Karpas-422 (cell line): Measurements from ENCODE around the gene SMIM10. TPM values are rescaled to one million over a fixed set of nuclear protein-coding genes. Genes with fewer than 3 reads are reported as not detected.
"Not testable (repeated sequence)": the region's sequence is repeated elsewhere in the genome, so short reads cannot be mapped to it uniquely, and the experiment has no call there.

Experiments
- DNase-seq: peaks from one replicate; pipeline ENCODE4 v3.0.0-alpha.2; 2015
- H2AFZ ChIP-seq: fragments of 200-600 bp; sonication (generic); 2 replicates; pipeline ENCODE4 v1.6.1; 2014; ENCODE audit warnings: antibody characterized with exemption, low read length, mixed read lengths
- H3K27ac ChIP-seq: fragments of 200-600 bp; sonication (generic); 2 replicates; pipeline ENCODE4 v1.5.1; 2014; ENCODE audit warnings: mild to moderate bottlenecking, low read length, moderate library complexity
- H3K27me3 ChIP-seq: fragments of 200-600 bp; sonication (generic); 2 replicates; pipeline ENCODE4 v1.6.1; 2014; ENCODE audit warnings: low read length, mixed read lengths
- H3K36me3 ChIP-seq: fragments of 200-600 bp; sonication (generic); 2 replicates; pipeline ENCODE4 v1.6.1; 2014; ENCODE audit warnings: low read length, mixed read lengths; ENCODE audit not compliant: insufficient read depth
- H3K4me1 ChIP-seq: fragments of 200-600 bp; sonication (generic); 2 replicates; pipeline ENCODE4 v1.6.1; 2014; ENCODE audit warnings: mild to moderate bottlenecking, low read length, mixed read lengths
- H3K4me2 ChIP-seq: fragments of 200-600 bp; sonication (generic); 2 replicates; pipeline ENCODE4 v1.6.1; 2014; ENCODE audit warnings: low read length, low read depth, mild to moderate bottlenecking; ENCODE audit not compliant: poor library complexity, severe bottlenecking
- H3K4me3 ChIP-seq: fragments of 200-600 bp; sonication (generic); 2 replicates; pipeline ENCODE4 v1.5.1; 2014; ENCODE audit warnings: mild to moderate bottlenecking, antibody characterized with exemption, low read length, mixed read lengths
- H3K79me2 ChIP-seq: fragments of 200-600 bp; sonication (generic); 2 replicates; pipeline ENCODE4 v1.6.1; 2014; ENCODE audit warnings: mild to moderate bottlenecking, low read length, mixed read lengths
- H3K9ac ChIP-seq: fragments of 200-600 bp; sonication (generic); 2 replicates; pipeline ENCODE4 v1.6.0; 2014; ENCODE audit warnings: low read length
- H3K9me2 ChIP-seq: fragments of 200-600 bp; sonication (generic), shearing (Covaris generic); replicated peaks from 2 replicates; pipeline ENCODE4 v1.6.0; 2014; ENCODE audit warnings: mild to moderate bottlenecking, low read length, moderate library complexity; ENCODE audit not compliant: insufficient read depth
- H3K9me3 ChIP-seq: fragments of 300-700, 200-600 bp; sonication (generic); 2 replicates; pipeline ENCODE4 v1.6.1; 2014; ENCODE audit warnings: low read length, mixed read lengths
- H4K20me1 ChIP-seq: fragments of 200-600 bp; sonication (generic); 2 replicates; pipeline ENCODE4 v1.6.1; 2014; ENCODE audit warnings: mild to moderate bottlenecking, antibody characterized with exemption, low read length, low read depth; ENCODE audit not compliant: insufficient read depth
- total RNA-seq: library from RNA; depleted of rRNA; stranded (reverse); fragments of >200 nt; shearing (Covaris generic); gene quantifications from 2 replicates; pipeline ENCODE4 v1.2.3, GENCODE V29; 2014; ENCODE audit warnings: low replicate concordance

Gene SMIM10
- total RNA-seq, 1 experiment from 2014 or later = not detected

GRCh38 chrX:135000516-135000915, 9.7 kb downstream of the SMIM10 start:
- H3K4me1 ChIP-seq = peaks cover 7% of the 10 kb centered on the region
- no peaks in the 10 kb centered on the region for H3K79me2 ChIP-seq
- H3K9me3 ChIP-seq = no peaks in the 10 kb centered on the region
- DNase-seq = no peak
- no peak overlapping the region for H3K9ac ChIP-seq
- H3K27ac ChIP-seq = no peak overlapping the region
- H3K9me2 ChIP-seq = no peaks in the 10 kb centered on the region
- H2AFZ ChIP-seq = no peak overlapping the region
- no peaks in the 10 kb centered on the region for H4K20me1 ChIP-seq
- no peaks in the 10 kb centered on the region for H3K36me3 ChIP-seq
- no peak overlapping the region for H3K4me2 ChIP-seq
- H3K27me3 ChIP-seq = no peaks in the 10 kb centered on the region
- no peak overlapping the region for H3K4me3 ChIP-seq

- H3K4me2 ChIP-seq = peak overlapping the region; percentile 72
- H3K9me3 ChIP-seq = no peaks in the 10 kb centered on the region
- peaks cover 7% of the 10 kb centered on the region for H3K4me1 ChIP-seq
- H3K36me3 ChIP-seq = no peaks in the 10 kb centered on the region
- H3K27ac ChIP-seq = no peak overlapping the region
- peak overlapping the region; percentile 95 for H2AFZ ChIP-seq
- H4K20me1 ChIP-seq = no peaks in the 10 kb centered on the region
- no peaks in the 10 kb centered on the region for H3K79me2 ChIP-seq
- peak overlapping the region; percentile 60 for H3K4me3 ChIP-seq
- peak; percentile 96 for DNase-seq
- H3K9me2 ChIP-seq = no peaks in the 10 kb centered on the region
- no peaks in the 10 kb centered on the region for H3K27me3 ChIP-seq
- H3K9ac ChIP-seq = peak overlapping the region; percentile 62
These were observed 13.3 kb downstream of the SMIM10 start for GRCh38 chrX:135003876-135004623.

- Histone ChIP-seq H2AFZ (no peak overlapping the region), H3K4me1 (peaks cover 7% of the 10 kb centered on the region), H3K4me2 (no peak overlapping the region), H4K20me1 (no peaks in the 10 kb centered on the region), H3K79me2 (no peaks in the 10 kb centered on the region), H3K9me2 (no peaks in the 10 kb centered on the region), H3K9me3 (no peaks in the 10 kb centered on the region), H3K9ac (no peak overlapping the region), H3K27me3 (no peaks in the 10 kb centered on the region), H3K4me3 (no peak overlapping the region), H3K36me3 (no peaks in the 10 kb centered on the region), H3K27ac (no peak overlapping the region)
- DNase-seq = no peak
These were observed 15.4 kb downstream of the SMIM10 start for GRCh38 chrX:135006187-135006586.

GRCh38 chrX:135009057-135009610, 18.3 kb downstream of the SMIM10 start:
- DNase-seq = no peak
- Histone ChIP-seq H3K36me3 (no peaks in the 10 kb centered on the region), H3K4me1 (0 out of 2 replicates have a peak, but pooled peaks cover 2% of the 10 kb centered on the region), H3K79me2 (no peaks in the 10 kb centered on the region), H3K27ac (no peak overlapping the region), H3K27me3 (no peaks in the 10 kb centered on the region), H3K9me3 (no peaks in the 10 kb centered on the region), H4K20me1 (no peaks in the 10 kb centered on the region), H3K9ac (no peak overlapping the region), H3K4me2 (no peak overlapping the region), H3K9me2 (no peaks in the 10 kb centered on the region), H3K4me3 (no peak overlapping the region), H2AFZ (no peak overlapping the region)

GRCh38 chrX:135009838-135010237, 19.0 kb downstream of the SMIM10 start:
- no peaks in the 10 kb centered on the region for H3K79me2 ChIP-seq
- DNase-seq = no peak
- no peaks in the 10 kb centered on the region for H3K9me2 ChIP-seq
- H3K4me3 ChIP-seq = no peak overlapping the region
- no peak overlapping the region for H3K27ac ChIP-seq
- H3K36me3 ChIP-seq = no peaks in the 10 kb centered on the region
- H3K9me3 ChIP-seq = no peaks in the 10 kb centered on the region
- no peak overlapping the region for H2AFZ ChIP-seq
- no peaks in the 10 kb centered on the region for H4K20me1 ChIP-seq
- H3K9ac ChIP-seq = no peak overlapping the region
- no peaks in the 10 kb centered on the region for H3K27me3 ChIP-seq
- no peaks in the 10 kb centered on the region for H3K4me1 ChIP-seq
- H3K4me2 ChIP-seq = no peak overlapping the region

GRCh38 chrX:135010921-135011320, 20.1 kb downstream of the SMIM10 start:
- H2AFZ ChIP-seq = no peak overlapping the region
- H3K4me1 ChIP-seq = no peaks in the 10 kb centered on the region
- DNase-seq = no peak
- no peak overlapping the region for H3K27ac ChIP-seq
- no peaks in the 10 kb centered on the region for H3K9me3 ChIP-seq
- no peaks in the 10 kb centered on the region for H3K27me3 ChIP-seq
- H3K79me2 ChIP-seq = no peaks in the 10 kb centered on the region
- no peak overlapping the region for H3K4me2 ChIP-seq
- H3K4me3 ChIP-seq = no peak overlapping the region
- no peaks in the 10 kb centered on the region for H3K36me3 ChIP-seq
- no peak overlapping the region for H3K9ac ChIP-seq
- no peaks in the 10 kb centered on the region for H3K9me2 ChIP-seq
- H4K20me1 ChIP-seq = no peaks in the 10 kb centered on the region

GRCh38 chrX:135015523-135016245, 24.9 kb downstream of the SMIM10 start:
- H2AFZ ChIP-seq = no peak overlapping the region
- H3K36me3 ChIP-seq = no peaks in the 10 kb centered on the region
- no peak overlapping the region for H3K4me2 ChIP-seq
- no peak for DNase-seq
- no peaks in the 10 kb centered on the region for H3K9me3 ChIP-seq
- no peaks in the 10 kb centered on the region for H3K9me2 ChIP-seq
- H3K79me2 ChIP-seq = no peaks in the 10 kb centered on the region
- no peaks in the 10 kb centered on the region for H3K4me1 ChIP-seq
- no peak overlapping the region for H3K9ac ChIP-seq
- no peaks in the 10 kb centered on the region for H4K20me1 ChIP-seq
- no peak overlapping the region for H3K27ac ChIP-seq
- no peak overlapping the region for H3K4me3 ChIP-seq
- H3K27me3 ChIP-seq = no peaks in the 10 kb centered on the region

- not testable (repeated sequence) for H3K79me2 ChIP-seq, H3K9me2 ChIP-seq, H3K36me3 ChIP-seq, H3K4me1 ChIP-seq, H3K27me3 ChIP-seq, H3K9me3 ChIP-seq, H3K9ac ChIP-seq, H3K27ac ChIP-seq, DNase-seq, H2AFZ ChIP-seq, H4K20me1 ChIP-seq, H3K4me3 ChIP-seq, H3K4me2 ChIP-seq
These were observed 29.1 kb downstream of the SMIM10 start for GRCh38 chrX:135019890-135020289.
